Peyer's patch (tissue), 4 donors: ENCODE data around the gene CTNNA1. TPM values are rescaled to one million over a fixed set of nuclear protein-coding genes. Genes with fewer than 3 reads are reported as not detected.

Experiments
- DNase-seq, 3 donors: peaks; one replicate each; pipeline ENCODE4 v3.0.0-alpha.2; 2017 to 2019
- H3K27ac ChIP-seq, 4 donors: fragments of 200-600 bp; sonication (generic); one replicate each; pipeline ENCODE4 v1.5.1; 2016 to 2019
- H3K27me3 ChIP-seq, 2 donors: fragments of 200-600 bp; sonication (generic); one replicate each; pipeline ENCODE4 v1.5.1; 2019
- H3K36me3 ChIP-seq, 3 donors: fragments of 200-600 bp; sonication (generic); one replicate each; pipeline ENCODE4 v1.5.1; 2016 to 2019
- H3K4me1 ChIP-seq, 4 donors: fragments of 200-600 bp; sonication (generic); one replicate each; pipeline ENCODE4 v1.5.1; 2016 to 2019
- H3K4me3 ChIP-seq, 4 donors: fragments of 200-600 bp; sonication (generic); 1 replicate in 3 of 4; 2 replicates in 1 of 4; pipeline ENCODE4 v1.5.1; 2016 to 2019; ENCODE audit warnings: mild to moderate bottlenecking in 1 of 4
- H3K9me3 ChIP-seq, 4 donors: fragments of 200-600 bp; sonication (generic); one replicate each; pipeline ENCODE4 v1.5.1; 2016 to 2019; ENCODE audit warnings: mild to moderate bottlenecking in 1 of 4
- CTCF ChIP-seq, 6 experiments: fragments of 450-650 bp in 4 of 6; fragments of 200-600 bp in 2 of 6; sonication (generic) in 1 of 6; IDR thresholded peaks; one replicate each; pipeline ENCODE4 v1.5.1; 2017 to 2019; ENCODE audit warnings: antibody characterized with exemption in 6 of 6, mild to moderate bottlenecking in 3 of 6, moderate library complexity in 1 of 6
- POLR2A ChIP-seq, 2 donors: fragments of 450-650 bp; IDR thresholded peaks; one replicate each; pipeline ENCODE4 v1.5.1; 2017; ENCODE audit warnings: antibody characterized with exemption in 2 of 2, mild to moderate bottlenecking in 2 of 2, moderate library complexity in 2 of 2
- total RNA-seq, 4 donors: library from RNA; depleted of rRNA; stranded (reverse); fragments of >200 nt; gene quantifications; one replicate each; pipeline ENCODE4 v1.1.0, GENCODE V29; 2016

CTNNA1 gene
- total RNA-seq, 4 donors from 2014 or later: 351 to 516 (median 369) TPM

GRCh38 chr5:138981131-138981530 lies 227.9 kb downstream of the CTNNA1 start:
- Histone ChIP-seq H3K4me1 (no peaks in the 10 kb centered on the region), H3K9me3 (no peaks in the 10 kb centered on the region), H3K4me3 (no peak overlapping the region), H3K36me3 (no peaks in the 10 kb centered on the region), H3K27ac (no peak overlapping the region), H3K27me3 (no peaks in the 10 kb centered on the region)
- TF ChIP-seq POLR2A (IDR thresholded peaks at IDR 0.05) (no peak), CTCF (IDR thresholded peaks at IDR 0.05) (no peak)
- no peak for DNase-seq

GRCh38 chr5:138981586-138981985 lies 228.4 kb downstream of the CTNNA1 start:
- Histone ChIP-seq H3K27me3 (no peaks in the 10 kb centered on the region), H3K36me3 (no peaks in the 10 kb centered on the region), H3K4me3 (no peak overlapping the region), H3K27ac (no peak overlapping the region), H3K9me3 (no peaks in the 10 kb centered on the region), H3K4me1 (no peaks in the 10 kb centered on the region)
- DNase-seq: no peak
- TF ChIP-seq CTCF (IDR thresholded peaks at IDR 0.05) (no peak), POLR2A (IDR thresholded peaks at IDR 0.05) (no peak)

- no peaks in the 10 kb centered on the region for H3K4me1 ChIP-seq
- no peak for TF ChIP-seq CTCF (IDR thresholded peaks at IDR 0.05)
- TF ChIP-seq POLR2A (IDR thresholded peaks at IDR 0.05): no peak
- no peaks in the 10 kb centered on the region for H3K36me3 ChIP-seq
- no peak overlapping the region for H3K27ac ChIP-seq
- DNase-seq: no peak
- H3K9me3 ChIP-seq: no peaks in the 10 kb centered on the region
- no peak overlapping the region for H3K4me3 ChIP-seq
- H3K27me3 ChIP-seq: no peaks in the 10 kb centered on the region
Measured at GRCh38 chr5:138983984-138984383, 230.8 kb downstream of the CTNNA1 start.

Other genes with a start within 250 kb of the CTNNA1 start
- 10 to 100 TPM; 33.3 to 75.1 (median 39.3) TPM for gene ETF1, start 210.2 kb upstream of the CTNNA1 start, total RNA-seq
- 100 to 1,000 TPM; 152 to 221 (median 160) TPM for gene HSPA9, start 178.0 kb upstream of the CTNNA1 start, total RNA-seq
- gene LRRTM2, start 121.9 kb downstream of the CTNNA1 start, total RNA-seq: 1 to 10 TPM in 1 of 4 donors, not detected in 3; 4.1 TPM